NK-92 treated with Interleukin-12 subunit alpha and Interleukin-12 subunit beta, amount 100 ng/mL, for 24 hours (cell line): Measurements from ENCODE around the gene SRR.

Experiments
- DNase-seq: peaks from one replicate; lab custom pipeline; 2025; lab: John Stamatoyannopoulos, UW

The SRR gene

GRCh38 chr17:2372180-2372579 lies 68.4 kb downstream of the SRR start:
- DNase-seq: no peak

GRCh38 chr17:2372681-2373080 lies 68.9 kb downstream of the SRR start:
- DNase-seq: no peak

- no peak for DNase-seq
These were observed 69.4 kb downstream of the SRR start for GRCh38 chr17:2373179-2373578.
